Measurements from ENCODE around the gene PRKCZ. TPM values are rescaled to one million over a fixed set of nuclear protein-coding genes. Genes with fewer than 3 reads are reported as not detected.

The PRKCZ gene
- total and polyA plus RNA-seq, 9 of the 15 experiments (the other 6 are each of a cell fraction or from before 2014, with no cell fraction given): 0.07 to 3.1 (median 1.3) TPM

- TF ChIP-seq, protein P1, sequence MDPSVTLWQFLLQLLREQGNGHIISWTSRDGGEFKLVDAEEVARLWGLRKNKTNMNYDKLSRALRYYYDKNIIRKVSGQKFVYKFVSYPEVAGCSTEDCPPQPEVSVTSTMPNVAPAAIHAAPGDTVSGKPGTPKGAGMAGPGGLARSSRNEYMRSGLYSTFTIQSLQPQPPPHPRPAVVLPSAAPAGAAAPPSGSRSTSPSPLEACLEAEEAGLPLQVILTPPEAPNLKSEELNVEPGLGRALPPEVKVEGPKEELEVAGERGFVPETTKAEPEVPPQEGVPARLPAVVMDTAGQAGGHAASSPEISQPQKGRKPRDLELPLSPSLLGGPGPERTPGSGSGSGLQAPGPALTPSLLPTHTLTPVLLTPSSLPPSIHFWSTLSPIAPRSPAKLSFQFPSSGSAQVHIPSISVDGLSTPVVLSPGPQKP (CRISPR knock-in tag; IDR thresholded peaks at IDR 0.05): no peak
- no peak for TF ChIP-seq PBX2 (CRISPR knock-in tag; IDR thresholded peaks at IDR 0.05; ENCODE audit: low read depth)
- TF ChIP-seq PBX2 (tag; conservative IDR thresholded peaks at IDR 0.05; ENCODE audit: low read depth): 0 out of 2 replicates have a peak, but pooled peaks have one; percentile 22
- no peak for TF ChIP-seq PURB (CRISPR knock-in tag; IDR thresholded peaks at IDR 0.05; ENCODE audit: low read depth)
- TF ChIP-seq ZNF707 (CRISPR knock-in tag; conservative IDR thresholded peaks at IDR 0.05): no peak
- no peak for TF ChIP-seq SAFB2 (IDR thresholded peaks at IDR 0.05; ENCODE audit: borderline replicate concordance, low read depth, low read length, severe bottlenecking)
- no peak for TF ChIP-seq DNMT1 (IDR thresholded peaks at IDR 0.05)
- TF ChIP-seq, protein P2, sequence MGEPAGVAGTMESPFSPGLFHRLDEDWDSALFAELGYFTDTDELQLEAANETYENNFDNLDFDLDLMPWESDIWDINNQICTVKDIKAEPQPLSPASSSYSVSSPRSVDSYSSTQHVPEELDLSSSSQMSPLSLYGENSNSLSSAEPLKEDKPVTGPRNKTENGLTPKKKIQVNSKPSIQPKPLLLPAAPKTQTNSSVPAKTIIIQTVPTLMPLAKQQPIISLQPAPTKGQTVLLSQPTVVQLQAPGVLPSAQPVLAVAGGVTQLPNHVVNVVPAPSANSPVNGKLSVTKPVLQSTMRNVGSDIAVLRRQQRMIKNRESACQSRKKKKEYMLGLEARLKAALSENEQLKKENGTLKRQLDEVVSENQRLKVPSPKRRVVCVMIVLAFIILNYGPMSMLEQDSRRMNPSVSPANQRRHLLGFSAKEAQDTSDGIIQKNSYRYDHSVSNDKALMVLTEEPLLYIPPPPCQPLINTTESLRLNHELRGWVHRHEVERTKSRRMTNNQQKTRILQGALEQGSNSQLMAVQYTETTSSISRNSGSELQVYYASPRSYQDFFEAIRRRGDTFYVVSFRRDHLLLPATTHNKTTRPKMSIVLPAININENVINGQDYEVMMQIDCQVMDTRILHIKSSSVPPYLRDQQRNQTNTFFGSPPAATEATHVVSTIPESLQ (CRISPR knock-in tag; IDR thresholded peaks at IDR 0.05): no peak
- no peak for TF ChIP-seq POLR2AphosphoS2 (IDR thresholded peaks at IDR 0.05; ENCODE audit: low read length)
- no peak for TF ChIP-seq ZNF79 (CRISPR knock-in tag; IDR thresholded peaks at IDR 0.05; ENCODE audit: low read depth)
- no peak for TF ChIP-seq HMG20A (CRISPR knock-in tag; conservative IDR thresholded peaks at IDR 0.05)
- TF ChIP-seq RBM22 (IDR thresholded peaks at IDR 0.05; ENCODE audit: low read depth, low read length, poor library complexity, severe bottlenecking): no peak
- TF ChIP-seq ELF2 (CRISPR knock-in tag; IDR thresholded peaks at IDR 0.05): no peak
- TF ChIP-seq, protein P3, sequence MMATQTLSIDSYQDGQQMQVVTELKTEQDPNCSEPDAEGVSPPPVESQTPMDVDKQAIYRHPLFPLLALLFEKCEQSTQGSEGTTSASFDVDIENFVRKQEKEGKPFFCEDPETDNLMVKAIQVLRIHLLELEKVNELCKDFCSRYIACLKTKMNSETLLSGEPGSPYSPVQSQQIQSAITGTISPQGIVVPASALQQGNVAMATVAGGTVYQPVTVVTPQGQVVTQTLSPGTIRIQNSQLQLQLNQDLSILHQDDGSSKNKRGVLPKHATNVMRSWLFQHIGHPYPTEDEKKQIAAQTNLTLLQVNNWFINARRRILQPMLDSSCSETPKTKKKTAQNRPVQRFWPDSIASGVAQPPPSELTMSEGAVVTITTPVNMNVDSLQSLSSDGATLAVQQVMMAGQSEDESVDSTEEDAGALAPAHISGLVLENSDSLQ (IDR thresholded peaks at IDR 0.05): peak; percentile 32; the same call in 1 of the 2 replicates
- 0 out of 2 replicates have a peak, but pooled peaks have one; percentile 26 for TF ChIP-seq CREB1 (IDR thresholded peaks at IDR 0.05)
- no peak for TF ChIP-seq CREB1 (CRISPR knock-in tag; IDR thresholded peaks at IDR 0.05)
- TF ChIP-seq NCOA4 (IDR thresholded peaks at IDR 0.05; ENCODE audit: partially characterized antibody): no peak
- TF ChIP-seq, protein P4, sequence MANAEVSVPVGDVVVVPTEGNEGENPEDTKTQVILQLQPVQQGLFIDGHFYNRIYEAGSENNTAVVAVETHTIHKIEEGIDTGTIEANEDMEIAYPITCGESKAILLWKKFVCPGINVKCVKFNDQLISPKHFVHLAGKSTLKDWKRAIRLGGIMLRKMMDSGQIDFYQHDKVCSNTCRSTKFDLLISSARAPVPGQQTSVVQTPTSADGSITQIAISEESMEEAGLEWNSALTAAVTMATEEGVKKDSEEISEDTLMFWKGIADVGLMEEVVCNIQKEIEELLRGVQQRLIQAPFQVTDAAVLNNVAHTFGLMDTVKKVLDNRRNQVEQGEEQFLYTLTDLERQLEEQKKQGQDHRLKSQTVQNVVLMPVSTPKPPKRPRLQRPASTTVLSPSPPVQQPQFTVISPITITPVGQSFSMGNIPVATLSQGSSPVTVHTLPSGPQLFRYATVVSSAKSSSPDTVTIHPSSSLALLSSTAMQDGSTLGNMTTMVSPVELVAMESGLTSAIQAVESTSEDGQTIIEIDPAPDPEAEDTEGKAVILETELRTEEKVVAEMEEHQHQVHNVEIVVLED (CRISPR knock-in tag; IDR thresholded peaks at IDR 0.05): no peak
- peak; percentile 57 for TF ChIP-seq CXXC5 (CRISPR knock-in tag; IDR thresholded peaks at IDR 0.05)
Measured at GRCh38 chr1:2232916-2233438, 182.8 kb downstream of the PRKCZ start (continued).
